Panc1 (cell line): ENCODE data around the gene THBS1.

Source experiments
- CTCF ChIP-seq: fragments of 450-650 bp; IDR thresholded peaks from 2 replicates; pipeline ENCODE4 v1.5.1; 2017; ENCODE audit warnings: mild to moderate bottlenecking
- POLR2AphosphoS5 ChIP-seq: IDR thresholded peaks from 2 replicates; pipeline ENCODE4 v1.6.1; 2012; ENCODE audit warnings: mild to moderate bottlenecking, low read depth, low read length, moderate library complexity
- TCF7L2 ChIP-seq: IDR thresholded peaks from 2 replicates; pipeline ENCODE4 v1.6.1; 2011; ENCODE audit warnings: mild to moderate bottlenecking, low read depth, low read length, inconsistent platforms

GRCh38 chr15:39638041-39638440 is 57.2 kb downstream of the THBS1 start:
- TF ChIP-seq CTCF (no peak), POLR2AphosphoS5 (no peak), TCF7L2 (no peak)
